GM19455 (cell line): Measurements from ENCODE around the gene HK1.

Source experiments
- ATAC-seq: cut with Tn5 transposase; IDR thresholded peaks from one replicate; pipeline ENCODE4 v1.9.1; 2021; ENCODE audit not compliant: unreplicated experiment

HK1 gene

GRCh38 chr10:69367469-69367868 lies 89.2 kb downstream of the HK1 start:
- ATAC-seq: no peak

DNA sequence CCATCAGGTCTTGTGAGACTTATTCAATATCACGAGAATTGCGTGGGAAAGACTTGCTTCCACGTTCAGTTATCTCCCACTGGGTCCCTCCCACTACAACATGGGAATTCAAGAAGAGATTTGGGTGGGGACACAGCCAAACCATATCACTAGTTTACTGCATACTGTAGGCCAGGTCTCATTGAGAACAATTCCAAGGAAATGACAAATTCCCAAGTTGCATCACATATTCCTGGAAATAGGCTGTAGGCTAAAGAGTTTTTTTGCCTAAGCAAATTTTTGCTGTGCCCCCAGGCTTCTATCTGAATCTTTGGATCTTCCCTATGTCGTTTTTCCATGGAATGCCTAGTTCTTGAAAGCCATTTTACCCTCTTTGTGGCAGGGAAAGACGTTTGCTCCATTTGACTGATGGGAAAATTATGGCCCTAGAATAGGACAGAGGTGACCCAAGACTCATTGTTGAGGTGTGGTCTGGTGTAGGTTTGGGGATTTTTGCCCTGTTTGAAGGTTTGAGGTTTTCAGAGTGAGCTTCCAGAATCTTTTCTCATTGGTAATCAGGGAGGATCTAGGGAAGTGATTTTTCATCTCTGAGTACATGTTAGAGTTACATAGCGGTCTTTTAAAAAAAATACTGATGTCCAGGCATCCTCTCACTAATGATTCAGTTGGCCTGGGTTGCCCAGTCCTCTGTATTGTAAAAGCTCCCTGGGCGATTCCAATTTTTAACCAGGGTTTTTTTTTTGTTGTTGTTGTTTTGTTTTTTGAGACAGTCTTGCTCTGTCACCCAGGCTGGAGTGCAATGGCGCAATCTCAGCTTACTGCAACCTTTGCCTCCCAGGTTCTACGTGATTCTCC lies 94.1 kb downstream of the HK1 start:
- no peak for ATAC-seq

GRCh38 chr10:69374242-69374641 lies 95.9 kb downstream of the HK1 start:
- no peak for ATAC-seq

GRCh38 chr10:69374931-69375306 lies 96.6 kb downstream of the HK1 start:
- no peak for ATAC-seq

GRCh38 chr10:69375307-69376151 lies 97.2 kb downstream of the HK1 start:
- ATAC-seq: no peak

DNA sequence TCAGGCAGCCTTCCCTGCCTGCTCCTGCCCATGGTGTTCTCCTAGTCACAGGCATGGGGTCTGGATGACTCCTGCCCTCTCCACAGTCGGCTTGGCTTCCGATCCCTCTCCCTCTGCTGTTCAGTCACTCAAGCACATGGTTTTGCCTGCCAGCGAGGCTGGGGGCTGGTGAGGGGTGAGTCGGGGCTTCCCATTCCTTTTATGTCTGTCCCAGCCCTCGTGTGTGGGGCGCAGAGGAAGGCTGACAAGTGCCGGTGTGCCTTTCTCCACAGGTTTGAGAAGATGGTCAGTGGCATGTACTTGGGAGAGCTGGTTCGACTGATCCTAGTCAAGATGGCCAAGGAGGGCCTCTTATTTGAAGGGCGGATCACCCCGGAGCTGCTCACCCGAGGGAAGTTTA lies 98.4 kb downstream of the HK1 start:
- ATAC-seq: no peak

DNA sequence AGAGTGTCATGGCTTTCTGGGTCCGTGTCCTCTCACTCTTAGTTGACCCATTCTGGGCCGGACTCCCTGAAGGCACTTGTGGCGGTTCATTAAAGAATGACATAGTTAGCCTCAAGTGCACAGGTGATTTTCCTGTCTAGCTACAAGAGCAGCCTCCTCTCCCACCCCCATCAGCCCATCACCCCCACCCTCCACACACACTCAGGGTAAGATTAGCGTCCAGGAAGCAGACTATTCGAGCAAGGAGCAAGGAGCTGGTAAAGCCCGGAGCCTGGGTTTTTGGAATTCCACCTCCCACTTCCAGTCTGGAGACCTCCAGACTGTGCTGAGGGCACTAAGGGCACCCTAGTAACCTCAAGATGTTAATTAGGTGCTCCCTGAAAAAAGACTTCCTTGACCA lies 98.9 kb downstream of the HK1 start:
- ATAC-seq: no peak

DNA sequence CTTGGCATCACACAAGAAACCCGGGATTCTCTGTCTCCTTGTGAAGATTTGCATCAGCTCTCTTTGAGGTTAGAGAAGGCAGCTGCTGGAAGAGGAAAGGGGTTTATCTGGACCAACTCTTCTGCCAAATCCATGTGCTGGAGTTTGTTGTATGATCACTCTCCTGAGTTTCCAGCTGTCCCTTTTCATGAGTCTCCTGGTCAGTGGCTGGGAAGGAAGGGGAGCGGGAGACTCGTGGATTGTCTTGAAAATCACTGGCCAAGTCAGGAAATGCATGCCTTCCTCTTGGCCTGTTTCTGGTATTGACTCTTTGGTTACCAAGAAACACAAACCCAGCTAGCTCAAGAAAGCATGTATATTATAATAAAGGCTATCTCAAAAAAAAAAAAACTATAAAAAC lies 99.6 kb downstream of the HK1 start:
- ATAC-seq: no peak

GRCh38 chr10:69379800-69380199 lies 101.5 kb downstream of the HK1 start:
- no peak for ATAC-seq

GRCh38 chr10:69382382-69383117 lies 104.3 kb downstream of the HK1 start:
- no peak for ATAC-seq

GRCh38 chr10:69383558-69383957 lies 105.3 kb downstream of the HK1 start:
- ATAC-seq: no peak

GRCh38 chr10:69384320-69384719 lies 106.0 kb downstream of the HK1 start:
- no peak for ATAC-seq

DNA sequence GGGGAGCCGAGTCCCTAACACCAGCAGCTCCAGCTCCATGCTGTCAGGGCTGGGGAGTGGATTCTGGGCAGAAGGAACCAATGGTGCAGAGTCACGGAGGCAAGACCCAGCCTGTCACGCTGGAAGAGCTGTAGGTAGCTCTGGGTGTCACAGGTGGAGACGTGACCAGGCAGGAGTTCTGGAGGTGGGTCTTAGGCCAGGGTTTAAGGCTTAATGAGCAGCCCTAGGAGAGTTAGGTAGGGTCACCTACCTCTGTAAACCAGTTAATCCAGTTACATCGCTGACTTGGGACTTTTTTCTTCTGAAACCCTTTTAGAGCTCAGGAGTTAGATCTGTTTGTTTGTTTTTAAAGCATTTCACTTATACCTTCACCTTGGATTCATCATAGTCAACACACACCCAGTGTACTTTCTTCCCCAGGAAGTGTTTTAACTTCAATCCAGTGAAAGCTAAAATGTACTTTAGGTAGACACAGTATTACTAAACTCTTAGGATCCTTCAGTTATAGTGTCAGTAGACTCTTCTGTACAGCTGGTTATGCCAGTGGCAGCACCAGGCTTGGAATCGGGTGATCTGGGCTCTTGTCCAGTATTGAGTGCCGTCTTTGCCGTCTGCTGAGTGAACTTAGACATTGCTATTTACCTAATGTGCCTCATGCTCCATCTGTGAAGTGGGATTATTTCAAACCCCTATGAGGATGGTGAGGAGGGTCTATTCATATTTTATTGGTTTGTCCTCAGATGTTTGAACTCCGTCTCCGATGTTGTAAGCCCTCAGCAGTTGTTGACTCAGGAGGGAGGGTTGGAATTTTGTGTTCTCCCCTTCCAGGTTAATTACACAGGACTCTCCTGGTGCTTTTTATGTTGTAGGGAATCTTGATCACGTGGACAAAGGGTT lies 107.4 kb downstream of the HK1 start:
- ATAC-seq: no peak

- ATAC-seq: no peak
Measured at GRCh38 chr10:69387500-69387899, 109.2 kb downstream of the HK1 start.

- no peak for ATAC-seq
Measured at GRCh38 chr10:69388488-69388887, 110.2 kb downstream of the HK1 start.

DNA sequence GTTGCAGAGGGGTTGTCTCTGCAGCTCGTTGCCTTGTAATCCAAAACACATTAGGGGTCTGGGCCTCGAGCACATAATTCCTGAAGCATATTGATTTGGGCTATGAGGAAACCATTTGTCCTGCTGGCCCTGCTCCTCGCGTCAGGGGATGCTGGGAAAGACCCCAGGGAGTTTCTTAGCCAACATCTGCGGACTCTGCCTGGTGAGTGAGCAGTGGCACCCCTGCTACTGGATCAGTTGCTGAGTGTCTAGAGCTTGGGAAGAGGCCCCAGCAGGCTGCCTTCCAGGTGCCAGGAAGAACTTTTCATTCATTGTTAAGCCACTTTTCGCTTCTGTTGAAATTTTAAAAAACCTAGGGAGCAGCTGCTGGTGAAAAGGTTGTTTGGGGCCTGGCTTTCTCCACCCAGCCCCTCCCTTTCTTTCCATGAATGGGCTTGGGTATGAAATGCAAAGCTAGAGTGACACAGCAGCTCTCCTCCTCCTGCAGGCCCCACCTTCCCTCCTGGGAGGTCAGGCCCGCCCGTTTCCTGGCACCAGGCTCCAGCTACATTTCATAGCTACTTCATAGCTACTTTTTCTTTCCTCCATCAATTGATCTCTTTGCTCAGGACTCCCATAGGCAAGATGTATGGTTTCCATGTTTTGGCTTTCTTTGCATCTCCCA lies 111.7 kb downstream of the HK1 start:
- no peak for ATAC-seq

DNA sequence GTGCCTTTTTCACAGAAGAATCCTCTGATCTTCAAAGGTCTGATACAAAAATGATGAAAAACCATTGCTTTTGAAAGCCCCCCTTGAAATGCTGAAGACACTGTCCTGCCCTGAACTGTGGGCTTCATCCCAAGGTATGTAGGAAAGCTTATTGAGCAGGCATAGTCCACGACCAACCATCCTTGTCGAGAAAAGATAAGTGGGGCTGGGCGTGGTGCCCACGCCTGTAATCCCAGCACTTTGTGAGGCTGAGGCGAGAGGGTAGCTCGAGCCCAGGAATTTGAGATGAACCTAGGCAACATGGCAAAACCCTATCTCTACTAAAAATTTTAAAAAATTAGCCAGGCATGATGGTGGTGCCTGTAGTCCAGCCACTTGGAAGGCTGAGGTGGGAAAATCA lies 112.9 kb downstream of the HK1 start:
- no peak for ATAC-seq

DNA sequence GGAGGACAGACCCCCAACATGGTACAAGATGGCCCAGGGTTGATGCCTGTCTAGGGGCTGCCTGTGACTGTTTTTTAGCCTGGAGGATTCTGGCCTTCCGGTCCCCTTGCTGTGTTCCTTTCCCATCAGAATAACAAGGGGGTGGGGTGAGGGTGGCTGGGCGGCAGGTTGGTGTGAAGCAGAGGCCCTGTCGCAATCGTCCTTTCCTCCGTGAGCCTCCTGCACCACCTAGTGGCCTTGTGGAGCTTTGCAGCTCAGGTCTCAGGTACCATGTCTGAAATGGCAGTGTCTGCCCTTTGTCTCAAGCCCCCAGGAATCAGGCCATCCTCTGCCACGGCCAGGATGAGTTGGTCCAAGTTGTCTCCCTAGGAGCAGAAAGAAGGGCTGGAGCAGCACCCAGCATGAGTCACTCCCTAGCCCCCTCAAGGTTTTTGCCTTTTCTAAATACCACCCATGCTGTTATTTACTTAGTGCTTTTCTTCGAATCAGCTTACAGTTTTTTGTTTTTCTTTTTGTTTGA lies 114.2 kb downstream of the HK1 start:
- ATAC-seq: peak; percentile 79

GRCh38 chr10:69394020-69394419 lies 115.7 kb downstream of the HK1 start:
- ATAC-seq: no peak

GRCh38 chr10:69397972-69398371 lies 119.7 kb downstream of the HK1 start:
- no peak for ATAC-seq
